Brain microvascular endothelial cell (primary cell): ENCODE results near the gene PLB1.

Experiments used
- DNase-seq: peaks from one replicate; pipeline ENCODE4 v3.0.0-alpha.2; 2020
- H3K27ac ChIP-seq: fragments of 250-450 bp; sonication (Bioruptor Pico); 2 replicates; pipeline ENCODE4 v1.5.1; 2020; ENCODE audit warnings: mild to moderate bottlenecking, moderate library complexity
- H3K27me3 ChIP-seq: fragments of 250-450 bp; sonication (Bioruptor Pico); replicated peaks from 2 replicates; pipeline ENCODE4 v1.5.1; 2020; ENCODE audit warnings: mild to moderate bottlenecking
- H3K36me3 ChIP-seq: fragments of 250-450 bp; sonication (Bioruptor Pico); replicated peaks from 2 replicates; pipeline ENCODE4 v1.5.1; 2020; ENCODE audit warnings: mild to moderate bottlenecking
- H3K4me3 ChIP-seq: 2 replicates; pipeline ENCODE4 v1.5.1; 2011; ENCODE audit warnings: low read depth, mild to moderate bottlenecking, control low read depth, low read length, moderate library complexity
- in situ Hi-C: cut with HindIII; loops from 2 replicates; pipeline ENCODE4 v1.10.0; 2017; ENCODE audit warnings: low sequenced_read_pairs, low pct_ligation_motif_present
- TF ChIP-seq, protein P1 (sequence below): IDR thresholded peaks from 2 replicates; pipeline ENCODE4 v1.5.1; 2011; ENCODE audit warnings: low read depth, mild to moderate bottlenecking, moderate library complexity, low read length, control low read depth, inconsistent platforms; ENCODE audit errors: missing control alignments

The PLB1 gene

DNA sequence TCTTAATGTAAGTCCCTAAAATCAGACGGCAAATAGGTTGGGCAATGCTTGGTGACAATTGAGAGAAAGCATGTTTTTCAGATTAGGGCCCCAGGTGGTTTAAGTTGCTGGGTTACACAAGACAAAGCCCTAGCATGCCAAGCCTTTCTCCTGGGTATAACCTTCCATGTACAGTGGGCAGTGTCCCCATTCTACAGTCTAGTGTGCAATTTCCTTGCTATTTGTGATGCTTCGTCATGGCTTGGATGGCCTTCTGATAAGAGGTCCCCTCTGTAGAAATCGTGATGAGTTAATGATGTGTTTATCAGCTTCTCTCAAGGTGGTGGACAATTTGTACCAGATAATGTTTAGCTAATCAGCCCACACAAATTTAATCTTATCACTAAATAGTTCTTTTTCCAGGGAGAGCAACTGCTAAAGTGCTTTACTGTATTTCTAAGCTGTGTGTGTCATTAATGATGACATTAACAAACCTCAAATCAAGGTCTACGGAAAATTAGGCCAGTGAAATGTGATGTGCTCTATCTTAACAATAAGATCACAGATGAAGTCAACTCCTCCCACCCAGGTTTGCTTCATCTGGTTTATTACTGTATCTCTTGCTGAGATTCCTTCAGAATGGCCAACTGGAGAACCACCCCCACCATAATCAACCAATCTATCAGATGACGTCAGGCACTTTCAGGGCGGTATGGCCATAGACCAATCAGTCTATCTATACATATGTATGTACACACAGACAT lies 61.7 kb downstream of the PLB1 start:
- Histone ChIP-seq H3K4me3 (no peak overlapping the region), H3K27me3 (no peaks in the 10 kb centered on the region), H3K27ac (no peak overlapping the region), H3K36me3 (no peaks in the 10 kb centered on the region)
- in situ Hi-C loops, result no loop called here
- TF ChIP-seq, protein P1, sequence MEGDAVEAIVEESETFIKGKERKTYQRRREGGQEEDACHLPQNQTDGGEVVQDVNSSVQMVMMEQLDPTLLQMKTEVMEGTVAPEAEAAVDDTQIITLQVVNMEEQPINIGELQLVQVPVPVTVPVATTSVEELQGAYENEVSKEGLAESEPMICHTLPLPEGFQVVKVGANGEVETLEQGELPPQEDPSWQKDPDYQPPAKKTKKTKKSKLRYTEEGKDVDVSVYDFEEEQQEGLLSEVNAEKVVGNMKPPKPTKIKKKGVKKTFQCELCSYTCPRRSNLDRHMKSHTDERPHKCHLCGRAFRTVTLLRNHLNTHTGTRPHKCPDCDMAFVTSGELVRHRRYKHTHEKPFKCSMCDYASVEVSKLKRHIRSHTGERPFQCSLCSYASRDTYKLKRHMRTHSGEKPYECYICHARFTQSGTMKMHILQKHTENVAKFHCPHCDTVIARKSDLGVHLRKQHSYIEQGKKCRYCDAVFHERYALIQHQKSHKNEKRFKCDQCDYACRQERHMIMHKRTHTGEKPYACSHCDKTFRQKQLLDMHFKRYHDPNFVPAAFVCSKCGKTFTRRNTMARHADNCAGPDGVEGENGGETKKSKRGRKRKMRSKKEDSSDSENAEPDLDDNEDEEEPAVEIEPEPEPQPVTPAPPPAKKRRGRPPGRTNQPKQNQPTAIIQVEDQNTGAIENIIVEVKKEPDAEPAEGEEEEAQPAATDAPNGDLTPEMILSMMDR, result no peak
- no peak for DNase-seq

DNA sequence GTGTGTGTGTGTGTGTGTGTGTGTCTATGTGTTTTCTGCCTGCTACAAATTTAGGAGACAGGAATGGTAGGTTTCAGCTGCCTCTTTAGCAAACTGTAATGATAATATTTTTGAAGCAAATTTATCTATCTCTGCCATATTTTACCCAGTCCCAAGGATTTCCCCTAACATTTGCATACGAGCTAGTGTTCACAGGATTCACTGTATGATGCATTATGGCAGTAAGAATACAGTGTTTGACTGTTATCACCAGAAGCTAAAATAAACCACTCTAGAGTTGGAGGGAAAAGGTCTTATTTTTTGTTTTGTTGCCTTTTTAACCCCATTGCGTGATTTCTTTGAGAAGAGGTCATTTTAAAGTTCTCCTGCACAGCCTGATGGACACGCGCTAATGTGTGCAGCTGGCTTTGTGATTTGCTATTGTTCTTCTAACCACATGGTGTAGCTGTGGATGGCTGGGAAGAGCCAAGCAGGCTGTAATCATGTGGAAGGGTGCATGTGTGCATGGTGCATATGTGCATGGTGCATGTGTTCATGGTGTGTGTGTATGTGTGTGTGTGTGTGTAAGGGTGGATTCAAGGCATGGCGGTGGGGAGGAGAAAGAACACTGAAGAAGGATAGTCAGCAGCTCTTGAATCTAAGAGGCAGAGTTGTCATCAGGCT lies 62.4 kb downstream of the PLB1 start:
- in situ Hi-C loops, result no loop called here

DNA sequence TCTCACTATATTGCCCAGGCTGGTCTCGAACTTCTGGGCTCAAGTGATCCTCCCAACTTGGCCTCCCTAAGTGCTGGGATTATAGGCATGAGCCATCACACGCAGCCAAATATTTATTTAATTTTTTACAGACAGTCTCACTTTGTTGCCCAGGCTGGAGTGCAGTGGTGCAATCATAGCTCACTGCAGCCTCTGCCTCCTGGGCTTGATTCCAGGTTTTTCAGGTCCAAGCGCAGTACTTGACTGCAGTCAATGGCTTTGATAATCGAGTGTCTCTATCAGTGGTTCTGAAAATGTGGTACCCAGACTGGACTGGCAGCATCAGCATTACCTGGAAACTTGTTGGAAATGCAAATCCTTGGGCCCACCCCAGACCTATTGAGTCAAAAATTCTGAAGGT lies 63.1 kb downstream of the PLB1 start:
- TF ChIP-seq, protein P1, result no peak

More for the DNA sequence above, 62.4 kb downstream of the PLB1 start:
- Histone ChIP-seq H3K4me3 (no peak overlapping the region), H3K27ac (no peak overlapping the region), H3K36me3 (no peaks in the 10 kb centered on the region), H3K27me3 (no peaks in the 10 kb centered on the region)
- no peak for DNase-seq
- TF ChIP-seq, protein P1, result peak; percentile 12

DNA sequence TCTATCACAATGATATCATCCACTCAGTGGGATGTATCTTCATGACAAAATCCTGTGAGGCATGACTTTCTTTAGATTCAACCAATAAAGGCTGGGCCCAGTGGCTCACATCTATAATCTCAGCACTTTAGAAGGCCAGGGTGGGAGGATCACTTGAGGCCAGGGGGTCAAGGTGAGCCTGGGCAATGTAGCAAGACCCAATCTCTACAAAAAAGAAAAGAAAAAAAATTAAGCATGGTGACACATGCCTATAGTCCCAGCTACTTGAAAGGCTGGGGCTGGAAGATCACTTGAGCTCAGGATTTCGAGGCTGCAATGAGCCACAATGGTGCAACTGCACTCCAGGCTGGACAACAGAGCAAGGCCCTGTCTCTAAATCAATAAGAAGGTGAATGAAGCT lies 68.0 kb downstream of the PLB1 start:
- Histone ChIP-seq H3K27ac (no peak overlapping the region), H3K36me3 (no peaks in the 10 kb centered on the region), H3K27me3 (no peaks in the 10 kb centered on the region), H3K4me3 (no peak overlapping the region)
- TF ChIP-seq, protein P1, result no peak
- no peak for DNase-seq
- in situ Hi-C loops, result no loop called here

More for the DNA sequence above, 63.1 kb downstream of the PLB1 start:
- no peak overlapping the region for H3K4me3 ChIP-seq
- no peak overlapping the region for H3K27ac ChIP-seq
- H3K36me3 ChIP-seq, result no peaks in the 10 kb centered on the region
- in situ Hi-C loops, result no loop called here
- DNase-seq, result no peak
- no peaks in the 10 kb centered on the region for H3K27me3 ChIP-seq

DNA sequence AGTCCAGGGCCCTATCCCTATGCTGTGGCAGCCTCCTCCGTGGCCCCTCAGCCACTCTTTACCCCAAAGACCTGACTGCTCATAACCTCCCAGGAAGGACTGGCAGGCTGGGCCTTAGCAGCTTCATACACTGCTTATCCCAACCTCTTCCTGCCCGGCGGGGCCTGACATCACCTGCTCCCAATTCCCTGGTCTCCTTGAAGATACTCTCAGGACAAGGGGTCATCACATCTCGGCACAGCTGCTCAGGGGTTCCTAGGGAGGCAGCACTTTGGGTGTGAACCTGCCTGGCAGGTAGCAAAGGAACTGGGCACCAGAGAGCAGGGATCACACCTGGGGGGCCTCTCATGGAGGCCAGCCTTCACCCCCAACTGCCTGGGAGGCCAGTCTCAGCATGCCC lies 68.5 kb downstream of the PLB1 start:
- no peak overlapping the region for H3K27ac ChIP-seq
- DNase-seq, result no peak
- no peak overlapping the region for H3K4me3 ChIP-seq
- no peaks in the 10 kb centered on the region for H3K27me3 ChIP-seq
- in situ Hi-C loops, result no loop called here
- no peaks in the 10 kb centered on the region for H3K36me3 ChIP-seq
- TF ChIP-seq, protein P1, result no peak
